Small intestine (tissue), 7 donors: ENCODE results near the gene LRRC8B. TPM values are rescaled to one million over a fixed set of nuclear protein-coding genes. Genes with fewer than 3 reads are reported as not detected.

Experiments
- DNase-seq, 2 donors: peaks; one replicate each; pipeline versions ENCODE4 v3.0.0 to v3.0.0-alpha.2; 2013
- FAIRE-seq: peaks from 2 replicates; lab custom pipeline; 2012; peaks lifted over from hg19 to GRCh38; lab: Jason Lieb, UNC
- H3K27ac ChIP-seq, 3 donors: one replicate each; pipeline ENCODE4 v1.5.1; 2013; ENCODE audit warnings: low read length in 2 of 3, mild to moderate bottlenecking in 2 of 3, control low read depth in 1 of 3, inconsistent platforms in 1 of 3, low read depth in 1 of 3, moderate library complexity in 1 of 3
- H3K27me3 ChIP-seq, 3 donors: one replicate each; pipeline ENCODE4 v1.6.1; 2013; ENCODE audit warnings: low read length in 3 of 3, inconsistent platforms in 1 of 3; ENCODE audit not compliant: control insufficient read depth in 3 of 3, insufficient read depth in 3 of 3
- H3K36me3 ChIP-seq, 3 donors: one replicate each; pipeline ENCODE4 v1.6.1; 2013; ENCODE audit warnings: low read length in 3 of 3, inconsistent platforms in 1 of 3, low read depth in 1 of 3, mild to moderate bottlenecking in 1 of 3, moderate library complexity in 1 of 3; ENCODE audit not compliant: control insufficient read depth in 3 of 3, insufficient read depth in 2 of 3
- H3K4me1 ChIP-seq, 3 donors: one replicate each; pipeline ENCODE4 v1.6.1; 2013; ENCODE audit warnings: low read length in 2 of 3, inconsistent platforms in 1 of 3, low read depth in 1 of 3, mild to moderate bottlenecking in 1 of 3, moderate library complexity in 1 of 3; ENCODE audit not compliant: control insufficient read depth in 3 of 3, insufficient read depth in 2 of 3
- H3K4me3 ChIP-seq, 3 donors: one replicate each; pipeline ENCODE4 v1.5.1; 2013; ENCODE audit warnings: low read length in 3 of 3, control low read depth in 1 of 3, inconsistent platforms in 1 of 3, low read depth in 1 of 3, mild to moderate bottlenecking in 1 of 3, moderate library complexity in 1 of 3
- H3K9me3 ChIP-seq, 2 donors: one replicate each; pipeline ENCODE4 v1.6.1; 2013; ENCODE audit warnings: low read depth in 1 of 2, low read length in 1 of 2; ENCODE audit not compliant: control insufficient read depth in 2 of 2, insufficient read depth in 1 of 2
- WGBS, 3 donors: extraction: QIAGEN DNeasy Blood & Tissue Kit; methylation state at CpG; one replicate each; pipeline ENCODE4 v1.1.7; 2013; 5-methylcytosine and 5-hydroxymethylcytosine counted together
- polyA plus RNA-seq, 4 donors: library from polyadenylated mRNA; stranded (reverse) in 3 of 4; unstranded in 1 of 4; fragments of 200-250 nt in 3 of 4; fragments of 120-200 nt in 1 of 4; gene quantifications; one replicate each; pipeline versions ENCODE4 v1.2.1 to v1.2.3, GENCODE V29; 2013
- donor health status: healthy with polysubstance abuse.
- donor health status: control.
- donor health status: control.
- donor health status: Bipolar disorder and iron deficiency.
- donor health status: healthy.

Gene LRRC8B
- polyA plus RNA-seq, 4 donors, result 1.6 to 8.4 (median 4.2) TPM

DNA sequence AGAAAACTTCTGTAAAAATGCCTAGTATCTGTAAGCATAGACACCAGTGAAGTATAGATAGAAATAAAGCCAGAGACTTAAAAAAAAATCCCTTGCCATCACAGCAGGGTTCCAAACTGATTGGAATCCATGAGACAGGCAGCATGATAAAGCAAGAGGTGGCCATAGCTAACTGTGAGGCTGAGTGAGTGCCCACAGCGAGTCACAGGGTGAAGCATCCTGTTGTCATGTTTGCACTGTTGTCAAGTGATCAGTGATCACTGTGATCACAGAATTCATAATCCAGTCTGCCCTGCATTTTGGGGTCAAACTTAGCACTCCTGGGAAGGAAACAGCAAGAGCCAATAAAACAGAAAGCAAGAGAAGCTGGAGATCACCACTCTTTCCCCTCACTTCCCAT, 33.3 kb downstream of the LRRC8B start:
- no peaks in the 10 kb centered on the region for H3K27me3 ChIP-seq
- FAIRE-seq (no peak), DNase-seq (no peak)
- H3K4me1 ChIP-seq, result peaks cover 0 to 2% (median 0%) of the 10 kb centered on the region in 3 donors
- no peak overlapping the region for H3K4me3 ChIP-seq
- no peaks in the 10 kb centered on the region for H3K9me3 ChIP-seq
- 91 to 100% (median 96%) methylated on average over 1 of the region's 1 CpG for WGBS, 3 donors
- H3K27ac ChIP-seq, result no peak overlapping the region
- H3K36me3 ChIP-seq, result peaks cover 0 to 2% (median 2%) of the 10 kb centered on the region in 3 donors

DNA sequence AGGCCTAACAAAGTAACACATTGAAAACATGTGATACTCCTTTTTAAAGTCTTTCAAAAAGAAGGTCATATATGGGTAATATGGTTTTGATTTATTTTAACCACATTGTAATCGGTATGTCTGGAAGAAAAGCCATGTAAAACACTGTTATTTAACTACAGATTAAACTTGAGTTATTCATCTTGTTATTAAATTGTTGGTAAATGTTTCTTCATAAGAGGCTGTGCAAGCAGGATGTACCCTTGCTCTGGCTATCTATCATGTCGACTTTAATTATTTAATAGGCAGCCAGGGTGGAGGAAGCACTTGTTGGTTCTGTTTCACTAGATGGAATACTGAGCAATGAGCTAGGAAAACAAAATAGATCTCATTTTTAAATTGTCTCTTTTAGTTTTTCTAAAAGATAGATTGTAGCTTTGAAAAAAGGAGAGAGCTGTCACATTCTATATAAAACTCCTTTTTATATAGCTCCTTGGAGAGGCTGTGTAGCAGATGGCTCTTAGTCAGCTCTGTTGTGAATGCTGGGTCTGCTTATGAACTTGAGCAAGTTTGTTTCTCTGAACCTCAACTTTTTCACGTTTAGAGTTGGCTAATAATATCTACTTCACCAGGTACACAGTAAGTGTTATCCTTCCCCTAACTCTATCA, 39.5 kb downstream of the LRRC8B start:
- FAIRE-seq, result no peak
- 43 to 52% (median 43%) methylated on average over 3 of the region's 3 CpGs for WGBS, 3 donors

GRCh38 chr1:89565521-89565920, 40.9 kb downstream of the LRRC8B start:
- H3K27me3 ChIP-seq, result no peaks in the 10 kb centered on the region
- H3K4me3 ChIP-seq, result no peak overlapping the region
- 96 to 99% (median 98%) methylated on average over 6 of the region's 6 CpGs for WGBS, 3 donors
- H3K4me1 ChIP-seq, result no peaks in the 10 kb centered on the region
- H3K9me3 ChIP-seq, result no peaks in the 10 kb centered on the region
- DNase-seq (no peak), FAIRE-seq (no peak)
- H3K27ac ChIP-seq, result no peak overlapping the region
- H3K36me3 ChIP-seq, result no peaks in the 10 kb centered on the region

More for the DNA sequence above, 39.5 kb downstream of the LRRC8B start:
- no peak overlapping the region for H3K27ac ChIP-seq
- no peaks in the 10 kb centered on the region for H3K9me3 ChIP-seq
- H3K36me3 ChIP-seq, result peaks cover 0 to under 1% (median 0%) of the 10 kb centered on the region in 3 donors
- H3K4me1 ChIP-seq, result no peaks in the 10 kb centered on the region
- no peak overlapping the region for H3K4me3 ChIP-seq
- no peak for DNase-seq
- H3K27me3 ChIP-seq, result no peaks in the 10 kb centered on the region

GRCh38 chr1:89566761-89567174, 42.1 kb downstream of the LRRC8B start:
- H3K27ac ChIP-seq, result peak overlapping the region in 2 of 3 donors; percentile 14 to 56
- H3K9me3 ChIP-seq, result no peaks in the 10 kb centered on the region
- DNase-seq (peak; percentile 21 to 38), FAIRE-seq (no peak)
- no peak overlapping the region for H3K4me3 ChIP-seq
- H3K36me3 ChIP-seq, result no peaks in the 10 kb centered on the region
- 33 to 62% (median 41%) methylated on average over 6 of the region's 6 CpGs for WGBS, 3 donors
- no peaks in the 10 kb centered on the region for H3K27me3 ChIP-seq
- H3K4me1 ChIP-seq, result no peaks in the 10 kb centered on the region

GRCh38 chr1:89567797-89568196, 43.2 kb downstream of the LRRC8B start:
- DNase-seq (no peak), FAIRE-seq (no peak)
- Histone ChIP-seq H3K36me3 (no peaks in the 10 kb centered on the region), H3K27ac (no peak overlapping the region), H3K9me3 (no peaks in the 10 kb centered on the region), H3K4me1 (no peaks in the 10 kb centered on the region), H3K4me3 (no peak overlapping the region), H3K27me3 (no peaks in the 10 kb centered on the region)
- WGBS, 3 donors, result 66 to 74% (median 73%) methylated on average over 3 of the region's 3 CpGs

GRCh38 chr1:89573410-89573809, 48.8 kb downstream of the LRRC8B start:
- FAIRE-seq, result no peak

DNA sequence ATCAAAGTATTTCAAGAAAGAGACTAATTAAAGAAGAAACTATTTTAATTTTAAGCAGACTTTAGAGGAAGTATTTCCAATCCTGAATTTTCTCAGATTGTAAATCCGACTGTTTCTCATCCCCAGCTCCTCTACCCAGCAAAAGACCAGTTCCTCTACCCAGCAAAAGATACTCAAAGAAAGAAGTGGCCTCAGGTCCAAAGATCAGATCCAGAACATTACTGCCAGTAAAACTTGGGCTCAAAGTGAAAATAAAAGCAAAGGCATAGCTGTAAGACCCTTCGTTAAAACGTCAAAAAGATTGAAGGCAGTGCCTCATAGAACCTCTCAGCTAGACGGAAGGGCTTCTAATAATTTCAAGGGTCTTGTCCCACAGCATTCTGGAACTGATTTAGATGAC, 50.0 kb downstream of the LRRC8B start:
- Histone ChIP-seq H3K27ac (peak overlapping the region in 2 of 3 donors; percentile 20 to 56), H3K4me1 (peaks cover 0 to 10% (median 6%) of the 10 kb centered on the region in 3 donors), H3K4me3 (peak overlapping the region in 2 of 3 donors; percentile 9 to 28), H3K36me3 (peaks cover 0 to 4% (median 0%) of the 10 kb centered on the region in 3 donors), H3K27me3 (no peaks in the 10 kb centered on the region), H3K9me3 (no peaks in the 10 kb centered on the region)
- FAIRE-seq, result no peak
- DNase-seq, result peak; percentile 82 to 86
- 16 to 56% (median 42%) methylated on average over 4 of the region's 4 CpGs for WGBS, 3 donors

More at GRCh38 chr1:89573410-89573809, 48.8 kb downstream of the LRRC8B start:
- Histone ChIP-seq H3K36me3 (peaks cover 0 to 4% (median 0%) of the 10 kb centered on the region in 3 donors), H3K4me1 (peaks cover 0 to 10% (median 6%) of the 10 kb centered on the region in 3 donors), H3K27me3 (no peaks in the 10 kb centered on the region), H3K4me3 (no peak overlapping the region), H3K9me3 (no peaks in the 10 kb centered on the region), H3K27ac (no peak overlapping the region)
- no peak for DNase-seq

DNA sequence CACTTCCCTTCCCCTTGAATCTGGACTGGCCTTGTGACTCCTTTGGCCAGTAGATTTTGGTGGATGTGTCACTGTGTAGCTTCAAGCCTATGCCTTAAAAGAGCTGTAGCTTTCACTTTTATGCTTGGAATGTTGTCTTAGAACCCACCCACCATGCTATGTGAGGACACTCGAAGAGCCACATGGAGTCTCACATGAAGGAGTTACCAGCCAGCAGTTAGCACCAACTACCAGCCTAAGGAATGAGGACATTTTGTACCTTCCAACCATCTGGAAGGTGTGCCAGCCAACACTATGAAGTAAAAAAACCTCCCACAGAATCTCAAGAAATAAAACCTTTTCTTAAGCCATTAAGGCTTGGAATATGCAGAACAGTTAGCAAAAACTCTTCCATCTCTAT, 50.6 kb downstream of the LRRC8B start:
- Histone ChIP-seq H3K4me3 (peak overlapping the region in 1 of 3 donors; percentile 9), H3K27ac (peak overlapping the region in 1 of 3 donors; percentile 56), H3K36me3 (peaks cover 0 to 4% (median 2%) of the 10 kb centered on the region in 3 donors), H3K4me1 (peaks cover 0 to 10% (median 6%) of the 10 kb centered on the region in 3 donors), H3K27me3 (no peaks in the 10 kb centered on the region), H3K9me3 (no peaks in the 10 kb centered on the region)
- DNase-seq, result no peak
- FAIRE-seq, result no peak
- WGBS, 3 donors, result 94 to 100% (median 95%) methylated on average over 1 of the region's 1 CpG
